CD4-positive, alpha-beta T cell (primary cell): ENCODE data around the gene DNAJC6. TPM values are rescaled to one million over a fixed set of nuclear protein-coding genes. Genes with fewer than 3 reads are reported as not detected.

Experiments
- ATAC-seq: fragments of 200-7000 bp; cut with Tn5 transposase; one replicate; pipeline ENCODE4 v1.10.0; 2022; ENCODE audit warnings: mild to moderate bottlenecking; ENCODE audit not compliant: poor library complexity
- CTCF ChIA-PET: fragments of 350-600 bp; sonication (Branson Sonifier 250); formaldehyde crosslinking; loops from one replicate; lab custom pipeline; 2021; ENCODE audit warnings: antibody characterized with exemption, inconsistent platforms; lab: Charles Lee
- POLR2A ChIA-PET: fragments of 350-600 bp; sonication (Branson Sonifier 250); formaldehyde crosslinking; loops from one replicate; lab custom pipeline; 2021; ENCODE audit warnings: antibody characterized with exemption, inconsistent platforms; lab: Charles Lee
- DNase-seq, 14 experiments: peaks; one replicate each; pipeline ENCODE4 v3.0.0-alpha.2; 2013 to 2020; ENCODE audit warnings: mixed read lengths in 2 of 14
- H3K27ac ChIP-seq, 2 donors: one replicate each; pipeline versions ENCODE4 v1.5.1 to v1.7.0; 2013; ENCODE audit warnings: low read length in 2 of 2, low read depth in 1 of 2, mild to moderate bottlenecking in 1 of 2
- H3K27me3 ChIP-seq, 2 experiments: 1 replicate in 1 of 2; 2 replicates in 1 of 2; pipeline versions ENCODE4 v1.6.1 to v1.7.0; 2013; ENCODE audit warnings: low read length in 2 of 2, control low read depth in 1 of 2, mild to moderate bottlenecking in 1 of 2, moderate library complexity in 1 of 2; ENCODE audit not compliant: insufficient read depth in 2 of 2, control insufficient read depth in 1 of 2
- H3K36me3 ChIP-seq: one replicate; pipeline ENCODE4 v1.6.1; 2013; ENCODE audit warnings: low read length, control low read depth; ENCODE audit not compliant: insufficient read depth
- H3K4me1 ChIP-seq: one replicate; pipeline ENCODE4 v1.6.1; 2013; ENCODE audit warnings: low read length, control low read depth; ENCODE audit not compliant: insufficient read depth
- H3K4me3 ChIP-seq: one replicate; pipeline ENCODE4 v1.5.1; 2013; ENCODE audit warnings: mild to moderate bottlenecking, low read length, moderate library complexity
- H3K9me3 ChIP-seq, 2 experiments: 1 replicate in 1 of 2; 2 replicates in 1 of 2; pipeline versions ENCODE4 v1.6.1 to v1.7.0; 2013; ENCODE audit warnings: low read length in 2 of 2, mild to moderate bottlenecking in 2 of 2, control low read depth in 1 of 2, moderate library complexity in 1 of 2; ENCODE audit not compliant: control insufficient read depth in 1 of 2, insufficient read depth in 1 of 2
- H3K27ac Mint-ChIP-seq: one replicate; pipeline ENCODE4 v1.8.0; 2020; ENCODE audit warnings: mixed read lengths
- H3K27me3 Mint-ChIP-seq: one replicate; pipeline ENCODE4 v1.8.0; 2021; ENCODE audit warnings: mixed read lengths
- H3K36me3 Mint-ChIP-seq: one replicate; pipeline ENCODE4 v1.8.0; 2021; ENCODE audit warnings: low read depth, mixed read lengths
- H3K4me1 Mint-ChIP-seq: one replicate; pipeline ENCODE4 v1.8.0; 2021; ENCODE audit warnings: low read depth, mixed read lengths
- H3K4me3 Mint-ChIP-seq: one replicate; pipeline ENCODE4 v1.8.0; 2020; ENCODE audit warnings: mild to moderate bottlenecking, mixed read lengths
- H3K9me3 Mint-ChIP-seq: one replicate; pipeline ENCODE4 v1.8.0; 2020; ENCODE audit warnings: mixed read lengths
- CTCF ChIP-seq: fragments of 200-600 bp; IDR thresholded peaks from one replicate; pipeline ENCODE4 v1.8.0; 2022; ENCODE audit warnings: antibody characterized with exemption, mild to moderate bottlenecking
- intact Hi-C, 2 experiments: fragments of 100-400 bp; cut with DNase I in 1 of 2; cut with micrococcal nuclease in 1 of 2; formaldehyde crosslinking; loops; one replicate each; pipeline versions ENCODE4 v1.15.1 to v1.9.0; 2023 to 2025; cut with DNase I, micrococcal nuclease
- total RNA-seq, 174 experiments: library from RNA in 2 of 174; stranded (reverse) in 2 of 174; gene quantifications; one replicate each; pipeline ENCODE4 v1.2.3 and lab custom pipeline; 2021 to 2026

The DNAJC6 gene
- total RNA-seq, 2 experiments from 2014 or later: 2.4 to 2.5 TPM

DNA sequence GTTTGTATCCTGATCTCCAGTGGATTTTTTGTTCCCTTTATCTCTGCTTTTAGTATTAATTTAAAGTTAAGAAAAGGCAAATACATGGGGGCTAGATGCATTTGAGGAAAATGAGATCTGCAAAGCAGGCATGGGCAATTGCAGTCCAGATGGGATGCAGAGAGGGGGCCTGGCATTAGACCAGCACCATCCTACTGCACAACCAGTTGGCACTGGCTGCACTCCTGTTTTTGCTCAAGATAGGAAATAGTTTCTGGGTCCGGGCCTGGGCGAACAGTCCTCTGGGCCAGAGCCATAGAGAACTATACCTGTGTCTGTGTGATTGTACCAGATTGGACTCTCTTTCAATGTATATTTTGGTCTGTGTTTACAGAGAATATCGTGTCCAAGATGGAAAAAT, 77.1 kb downstream of the DNAJC6 start:
- Mint-ChIP-seq H3K9me3 (peaks cover 2% of the 10 kb centered on the region), H3K36me3 (no peaks in the 10 kb centered on the region), H3K4me3 (no peak overlapping the region), H3K27ac (no peak overlapping the region), H3K4me1 (no peaks in the 10 kb centered on the region), H3K27me3 (no peaks in the 10 kb centered on the region)
- no peak for TF ChIP-seq CTCF
- peaks cover 3% of the 10 kb centered on the region for H3K36me3 ChIP-seq
- DNase-seq (no peak), ATAC-seq (no peak)
- H3K4me1 ChIP-seq: no peaks in the 10 kb centered on the region
- CTCF ChIA-PET: no interaction called here
- POLR2A ChIA-PET: no interaction called here
- H3K4me3 ChIP-seq: no peak overlapping the region
- no peaks in the 10 kb centered on the region for H3K27me3 ChIP-seq
- intact Hi-C loops: no loop called here
- no peak overlapping the region for H3K27ac ChIP-seq
- H3K9me3 ChIP-seq: no peaks in the 10 kb centered on the region

DNA sequence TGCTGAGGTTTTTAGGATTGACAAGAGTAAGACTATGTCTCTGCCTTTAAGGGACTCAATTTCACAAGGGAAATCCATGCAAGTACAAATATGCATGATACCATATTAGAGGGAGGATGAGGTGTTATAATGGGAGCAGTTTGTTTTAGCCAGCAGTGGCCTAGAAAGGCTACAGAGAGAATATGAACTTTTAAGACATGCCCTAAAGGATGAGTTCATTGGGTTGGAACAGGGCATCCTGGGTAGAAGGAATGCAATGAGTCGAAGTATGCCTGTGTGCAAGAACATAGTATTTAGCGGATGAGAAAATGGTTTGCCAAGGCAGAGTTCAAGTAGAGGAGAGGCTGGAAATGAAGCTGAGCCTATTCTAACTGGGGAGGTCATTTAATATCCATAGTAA, 78.5 kb downstream of the DNAJC6 start:
- ChIA-PET CTCF (no interaction called here), POLR2A (no interaction called here)
- Mint-ChIP-seq H3K4me1 (no peaks in the 10 kb centered on the region), H3K4me3 (no peak overlapping the region), H3K27me3 (no peaks in the 10 kb centered on the region), H3K36me3 (no peaks in the 10 kb centered on the region), H3K9me3 (peaks cover 2% of the 10 kb centered on the region), H3K27ac (no peak overlapping the region)
- no peak overlapping the region for H3K4me3 ChIP-seq
- no peaks in the 10 kb centered on the region for H3K27me3 ChIP-seq
- no peaks in the 10 kb centered on the region for H3K4me1 ChIP-seq
- no peaks in the 10 kb centered on the region for H3K9me3 ChIP-seq
- H3K36me3 ChIP-seq: peaks cover 3% of the 10 kb centered on the region
- intact Hi-C loops: no loop called here
- ATAC-seq (no peak), DNase-seq (no peak)
- H3K27ac ChIP-seq: no peak overlapping the region
- no peak for TF ChIP-seq CTCF

DNA sequence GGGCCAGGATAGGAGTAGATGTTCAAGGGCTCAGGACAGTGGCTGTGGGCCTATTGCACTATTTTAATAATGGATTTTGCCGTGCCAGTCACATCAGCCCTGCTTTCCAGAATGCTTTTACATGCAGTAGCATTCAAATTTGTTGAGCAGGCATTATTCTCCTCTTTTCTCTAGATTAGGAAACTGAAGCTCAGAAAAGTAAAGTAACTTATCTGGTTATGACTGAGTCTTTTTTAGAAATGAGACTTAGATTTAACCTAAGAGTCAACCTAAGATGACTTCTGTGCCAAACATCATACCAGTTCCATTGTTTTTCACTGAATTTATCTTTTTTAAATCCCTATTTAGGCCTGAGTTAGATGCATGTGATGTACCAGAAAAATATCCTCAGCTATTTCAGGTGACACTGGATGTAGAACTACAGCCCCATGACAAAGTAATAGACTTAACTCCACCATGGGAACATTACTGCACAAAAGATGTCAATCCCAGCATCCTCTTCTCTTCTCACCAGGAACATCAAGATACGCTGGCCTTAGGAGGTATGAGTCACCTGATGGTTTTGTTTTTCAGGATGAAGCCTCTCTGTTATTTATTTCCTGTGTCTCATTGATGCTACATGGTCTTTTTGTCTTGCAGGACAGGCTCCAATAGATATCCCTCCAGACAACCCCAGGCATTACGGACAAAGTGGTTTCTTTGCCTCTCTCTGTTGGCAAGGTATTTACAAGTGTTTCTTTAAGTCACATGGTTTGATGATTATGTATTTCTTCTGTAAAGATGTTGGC, 79.8 kb downstream of the DNAJC6 start:
- peaks cover 3% of the 10 kb centered on the region for H3K36me3 ChIP-seq
- H3K27me3 ChIP-seq: no peaks in the 10 kb centered on the region
- Mint-ChIP-seq H3K4me1 (no peaks in the 10 kb centered on the region), H3K4me3 (no peak overlapping the region), H3K9me3 (peaks cover 2% of the 10 kb centered on the region), H3K27ac (no peak overlapping the region), H3K36me3 (no peaks in the 10 kb centered on the region), H3K27me3 (no peaks in the 10 kb centered on the region)
- intact Hi-C loops: no loop called here
- CTCF ChIA-PET: no interaction called here
- no peak for DNase-seq
- POLR2A ChIA-PET: no interaction called here
- H3K27ac ChIP-seq: no peak overlapping the region
- H3K9me3 ChIP-seq: no peaks in the 10 kb centered on the region
- H3K4me1 ChIP-seq: no peaks in the 10 kb centered on the region
- no peak overlapping the region for H3K4me3 ChIP-seq
- no peak for TF ChIP-seq CTCF
- ATAC-seq: no peak
